CD14-positive monocyte (primary cell): ENCODE measurements around the gene SRSF4. TPM values are rescaled to one million over a fixed set of nuclear protein-coding genes. Genes with fewer than 3 reads are reported as not detected.
"Not testable (repeated sequence)": the region's sequence is repeated elsewhere in the genome, so short reads cannot be mapped to it uniquely, and the experiment has no call there.

Experiments used
- DNase-seq, 3 donors: peaks; one replicate each; pipeline ENCODE4 v3.0.0-alpha.2; 2011 to 2022
- H2AFZ ChIP-seq: 2 replicates; pipeline ENCODE4 v1.6.0; 2012; ENCODE audit warnings: mild to moderate bottlenecking, low read depth, low read length, inconsistent platforms; ENCODE audit not compliant: insufficient read depth, poor library complexity, severe bottlenecking
- H3K27ac ChIP-seq, 2 donors: 1 replicate in 1 of 2; 2 replicates in 1 of 2; pipeline ENCODE4 v1.5.1; 2012 to 2013; ENCODE audit warnings: low read length in 2 of 2, control low read depth in 1 of 2, inconsistent platforms in 1 of 2, low read depth in 1 of 2, mild to moderate bottlenecking in 1 of 2
- H3K27me3 ChIP-seq, 2 donors: one replicate each; pipeline versions ENCODE4 v1.6.0 to v1.6.1; 2011 to 2013; ENCODE audit warnings: low read length in 2 of 2; ENCODE audit not compliant: control insufficient read depth in 2 of 2, insufficient read depth in 2 of 2
- H3K36me3 ChIP-seq, 2 donors: replicated peaks in 1 of 2; 1 replicate in 1 of 2; 2 replicates in 1 of 2; pipeline versions ENCODE4 v1.5.1 to v1.6.1; 2012 to 2013; ENCODE audit warnings: low read length in 2 of 2, control low read depth in 1 of 2, inconsistent platforms in 1 of 2, mild to moderate bottlenecking in 1 of 2; ENCODE audit not compliant: insufficient read depth in 2 of 2, control insufficient read depth in 1 of 2
- H3K4me1 ChIP-seq, 2 donors: 1 replicate in 1 of 2; 2 replicates in 1 of 2; pipeline versions ENCODE4 v1.5.1 to v1.6.1; 2012 to 2013; ENCODE audit warnings: low read length in 2 of 2, control low read depth in 1 of 2, inconsistent platforms in 1 of 2, mild to moderate bottlenecking in 1 of 2, moderate library complexity in 1 of 2; ENCODE audit not compliant: insufficient read depth in 2 of 2, control insufficient read depth in 1 of 2
- H3K4me2 ChIP-seq: replicated peaks from 2 replicates; pipeline ENCODE3; 2012; ENCODE audit warnings: low read length, moderate library complexity, mild to moderate bottlenecking; ENCODE audit not compliant: poor library complexity, severe bottlenecking; ENCODE audit errors: extremely low read depth
- H3K4me3 ChIP-seq, 3 experiments: fragments of 200-600 bp in 1 of 3; sonication (generic) in 1 of 3; replicated peaks in 1 of 3; 1 replicate in 2 of 3; 2 replicates in 1 of 3; pipeline ENCODE4 v1.5.1; 2011 to 2013; ENCODE audit warnings: low read length in 3 of 3, mild to moderate bottlenecking in 3 of 3, control low read depth in 2 of 3, low read depth in 2 of 3, inconsistent platforms in 1 of 3, moderate library complexity in 1 of 3
- H3K79me2 ChIP-seq: 2 replicates; pipeline ENCODE4 v1.6.0; 2012; ENCODE audit warnings: mild to moderate bottlenecking, control low read depth, inconsistent platforms, low read length, moderate library complexity; ENCODE audit not compliant: insufficient read depth
- H3K9ac ChIP-seq: 2 replicates; pipeline ENCODE4 v1.6.0; 2017; ENCODE audit warnings: low read length, mild to moderate bottlenecking; ENCODE audit not compliant: insufficient read depth, poor library complexity, severe bottlenecking
- H3K9me3 ChIP-seq, 2 donors: replicated peaks in 1 of 2; 1 replicate in 1 of 2; 2 replicates in 1 of 2; pipeline versions ENCODE4 v1.5.1 to v1.6.1; 2012 to 2013; ENCODE audit warnings: low read length in 2 of 2, control low read depth in 1 of 2; ENCODE audit not compliant: control insufficient read depth in 1 of 2, insufficient read depth in 1 of 2
- H4K20me1 ChIP-seq: 2 replicates; pipeline ENCODE4 v1.6.0; 2012; ENCODE audit warnings: mild to moderate bottlenecking, low read length, control low read depth, moderate library complexity; ENCODE audit not compliant: insufficient read depth
- H3K27ac Mint-ChIP-seq, 7 donors: one replicate each; pipeline ENCODE4 v1.8.0; 2020; ENCODE audit warnings: mild to moderate bottlenecking in 7 of 7, mixed read lengths in 7 of 7, moderate library complexity in 6 of 7, inconsistent platforms in 2 of 7
- H3K27me3 Mint-ChIP-seq, 3 donors: one replicate each; pipeline ENCODE4 v1.8.0; 2021 to 2022; ENCODE audit warnings: low read depth in 3 of 3, mild to moderate bottlenecking in 3 of 3, mixed read lengths in 3 of 3, moderate library complexity in 3 of 3, inconsistent platforms in 1 of 3
- H3K36me3 Mint-ChIP-seq, 2 donors: one replicate each; pipeline ENCODE4 v1.8.0; 2020; ENCODE audit warnings: mixed read lengths in 2 of 2, inconsistent platforms in 1 of 2, mild to moderate bottlenecking in 1 of 2
- H3K4me1 Mint-ChIP-seq: one replicate; pipeline ENCODE4 v1.8.0; 2020; ENCODE audit warnings: mild to moderate bottlenecking, mixed read lengths
- H3K4me3 Mint-ChIP-seq, 2 donors: one replicate each; pipeline ENCODE4 v1.8.0; 2020; ENCODE audit warnings: mild to moderate bottlenecking in 2 of 2, mixed read lengths in 2 of 2, moderate library complexity in 1 of 2
- H3K9me3 Mint-ChIP-seq, 7 donors: one replicate each; pipeline ENCODE4 v1.8.0; 2020 to 2022; ENCODE audit warnings: mixed read lengths in 7 of 7, mild to moderate bottlenecking in 6 of 7, moderate library complexity in 6 of 7, inconsistent platforms in 2 of 7
- WGBS: methylation state at CpG from one replicate; pipeline ENCODE4 v1.1.5; 2013; ENCODE audit warnings: missing lambda C conversion rate; ENCODE audit not compliant: insufficient coverage; 5-methylcytosine and 5-hydroxymethylcytosine counted together
- intact Hi-C, 2 donors: fragments of 100-400 bp; cut with micrococcal nuclease; formaldehyde crosslinking; loops; one replicate each; pipeline versions ENCODE4 v1.15.0 to v1.15.1; 2023
- polyA plus RNA-seq, 3 donors: library from polyadenylated mRNA; depleted of rRNA in 1 of 3; unstranded in 2 of 3; stranded (reverse) in 1 of 3; fragments of 300-500 nt in 2 of 3; fragments of >200 nt in 1 of 3; fragmentation: Illumina TruSeq in 2 of 3; gene quantifications; 1 replicate in 2 of 3; 2 replicates in 1 of 3; pipeline ENCODE4 v1.2.3, GENCODE V29; 2012 to 2021
- TF ChIP-seq, protein P1 (sequence below): fragments of 200-600 bp; IDR thresholded peaks from one replicate; pipeline ENCODE4 v1.8.0; 2022; ENCODE audit warnings: antibody characterized with exemption, mild to moderate bottlenecking

The SRSF4 gene
- polyA plus RNA-seq, 3 donors = 38.4 to 66.8 (median 55.5) TPM

DNA sequence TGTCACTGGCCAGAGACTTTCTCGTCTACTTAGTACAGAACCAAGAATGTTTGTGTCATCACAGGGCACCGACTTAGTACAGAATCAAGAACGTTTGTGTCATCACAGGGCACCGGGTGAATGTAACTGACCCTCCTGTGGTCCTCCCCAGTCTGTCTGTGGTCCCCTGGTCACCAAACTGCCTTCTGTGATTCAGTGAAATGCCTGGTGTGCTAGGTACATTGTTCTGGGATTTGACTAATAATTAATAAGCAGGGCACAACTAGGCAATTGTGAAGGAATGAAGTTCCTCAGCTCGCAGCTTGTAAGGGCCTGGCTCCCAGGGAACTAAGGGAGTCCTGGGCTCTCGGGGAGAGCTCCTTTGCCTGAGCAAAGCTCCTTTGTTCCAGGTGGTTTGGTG, 41.8 kb upstream of the SRSF4 start:
- H3K4me1 ChIP-seq = no peaks in the 10 kb centered on the region
- Mint-ChIP-seq H3K4me1 (peaks cover under 1% of the 10 kb centered on the region), H3K9me3 (no peaks in the 10 kb centered on the region), H3K27me3 (no peaks in the 10 kb centered on the region), H3K27ac (no peak overlapping the region), H3K36me3 (peaks cover 9 to 17% of the 10 kb centered on the region in 2 donors), H3K4me3 (no peak overlapping the region)
- no peaks in the 10 kb centered on the region for H4K20me1 ChIP-seq
- WGBS = 95% methylated on average over 5 of the region's 6 CpGs
- H3K27ac ChIP-seq = no peak overlapping the region
- H3K27me3 ChIP-seq = no peaks in the 10 kb centered on the region
- intact Hi-C loops = no loop called here
- H3K9ac ChIP-seq = no peak overlapping the region
- H3K9me3 ChIP-seq = no peaks in the 10 kb centered on the region
- no peaks in the 10 kb centered on the region for H3K79me2 ChIP-seq
- H3K4me2 ChIP-seq = no peak overlapping the region
- TF ChIP-seq, protein P1, sequence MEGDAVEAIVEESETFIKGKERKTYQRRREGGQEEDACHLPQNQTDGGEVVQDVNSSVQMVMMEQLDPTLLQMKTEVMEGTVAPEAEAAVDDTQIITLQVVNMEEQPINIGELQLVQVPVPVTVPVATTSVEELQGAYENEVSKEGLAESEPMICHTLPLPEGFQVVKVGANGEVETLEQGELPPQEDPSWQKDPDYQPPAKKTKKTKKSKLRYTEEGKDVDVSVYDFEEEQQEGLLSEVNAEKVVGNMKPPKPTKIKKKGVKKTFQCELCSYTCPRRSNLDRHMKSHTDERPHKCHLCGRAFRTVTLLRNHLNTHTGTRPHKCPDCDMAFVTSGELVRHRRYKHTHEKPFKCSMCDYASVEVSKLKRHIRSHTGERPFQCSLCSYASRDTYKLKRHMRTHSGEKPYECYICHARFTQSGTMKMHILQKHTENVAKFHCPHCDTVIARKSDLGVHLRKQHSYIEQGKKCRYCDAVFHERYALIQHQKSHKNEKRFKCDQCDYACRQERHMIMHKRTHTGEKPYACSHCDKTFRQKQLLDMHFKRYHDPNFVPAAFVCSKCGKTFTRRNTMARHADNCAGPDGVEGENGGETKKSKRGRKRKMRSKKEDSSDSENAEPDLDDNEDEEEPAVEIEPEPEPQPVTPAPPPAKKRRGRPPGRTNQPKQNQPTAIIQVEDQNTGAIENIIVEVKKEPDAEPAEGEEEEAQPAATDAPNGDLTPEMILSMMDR = no peak
- DNase-seq = no peak
- H3K36me3 ChIP-seq = peaks cover 0 to 6% of the 10 kb centered on the region in 2 donors
- no peak overlapping the region for H2AFZ ChIP-seq
- no peak overlapping the region for H3K4me3 ChIP-seq

DNA sequence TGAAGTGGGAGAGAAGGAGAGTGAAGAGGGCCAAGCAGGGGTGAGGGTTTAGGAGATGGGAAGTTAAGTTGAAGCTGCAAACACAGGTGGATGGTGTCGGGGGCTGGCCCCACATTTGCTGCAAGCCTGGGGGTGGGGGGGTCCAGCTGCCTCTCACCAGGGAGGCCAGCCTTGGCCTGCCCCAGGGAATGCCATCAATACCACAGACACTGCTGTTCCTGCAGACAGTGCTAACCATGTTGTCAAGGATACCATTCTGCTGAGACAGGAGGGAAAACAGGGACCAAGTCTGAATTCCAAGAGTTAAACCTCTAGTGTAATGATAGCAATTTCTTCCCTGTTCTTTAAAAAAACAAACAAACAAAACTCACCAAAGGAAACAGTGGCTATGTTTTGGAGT, 41.0 kb upstream of the SRSF4 start:
- H3K27ac ChIP-seq = no peak overlapping the region
- peak overlapping the region in 1 of 7 donors; percentile 13 for H3K27ac Mint-ChIP-seq
- H3K27me3 Mint-ChIP-seq = no peaks in the 10 kb centered on the region
- TF ChIP-seq, protein P1 = no peak
- no peaks in the 10 kb centered on the region for H4K20me1 ChIP-seq
- H3K9ac ChIP-seq = no peak overlapping the region
- H3K27me3 ChIP-seq = no peaks in the 10 kb centered on the region
- no peaks in the 10 kb centered on the region for H3K9me3 Mint-ChIP-seq
- intact Hi-C loops = no loop called here
- DNase-seq = no peak
- H3K36me3 ChIP-seq = peaks cover 0 to 6% of the 10 kb centered on the region in 2 donors
- no peaks in the 10 kb centered on the region for H3K4me1 ChIP-seq
- WGBS = 100% methylated on average over 1 of the region's 1 CpG
- no peak overlapping the region for H2AFZ ChIP-seq
- H3K4me1 Mint-ChIP-seq = peaks cover 5% of the 10 kb centered on the region
- peaks cover 9 to 17% of the 10 kb centered on the region in 2 donors for H3K36me3 Mint-ChIP-seq
- no peak overlapping the region for H3K4me2 ChIP-seq
- no peaks in the 10 kb centered on the region for H3K9me3 ChIP-seq
- no peaks in the 10 kb centered on the region for H3K79me2 ChIP-seq
- no peak overlapping the region for H3K4me3 ChIP-seq
- H3K4me3 Mint-ChIP-seq = no peak overlapping the region

- H3K27me3 ChIP-seq, H3K9me3 ChIP-seq, H4K20me1 ChIP-seq, H3K4me2 ChIP-seq, H3K9me3 Mint-ChIP-seq, H3K9ac ChIP-seq, H3K4me1 ChIP-seq, intact Hi-C loops, H3K4me1 Mint-ChIP-seq, DNase-seq, H3K4me3 Mint-ChIP-seq, H3K4me3 ChIP-seq, H3K27me3 Mint-ChIP-seq, H3K27ac ChIP-seq, H3K36me3 ChIP-seq, H3K79me2 ChIP-seq, H2AFZ ChIP-seq: not testable (repeated sequence)
- Mint-ChIP-seq H3K27ac (peak overlapping the region in 1 of 7 donors; percentile 13), H3K36me3 (peaks cover 9 to 17% of the 10 kb centered on the region in 2 donors)
- 97% methylated on average over 3 of the region's 6 CpGs for WGBS
These were observed 40.6 kb upstream of the SRSF4 start for GRCh38 chr1:29222260-29222659.
